ENCODE data around the gene MYO7A. TPM values are rescaled to one million over a fixed set of nuclear protein-coding genes. Genes with fewer than 3 reads are reported as not detected.

MYO7A gene
- total RNA-seq, 2 experiments from 2014 or later, result 0.23 to 0.28 TPM

DNA sequence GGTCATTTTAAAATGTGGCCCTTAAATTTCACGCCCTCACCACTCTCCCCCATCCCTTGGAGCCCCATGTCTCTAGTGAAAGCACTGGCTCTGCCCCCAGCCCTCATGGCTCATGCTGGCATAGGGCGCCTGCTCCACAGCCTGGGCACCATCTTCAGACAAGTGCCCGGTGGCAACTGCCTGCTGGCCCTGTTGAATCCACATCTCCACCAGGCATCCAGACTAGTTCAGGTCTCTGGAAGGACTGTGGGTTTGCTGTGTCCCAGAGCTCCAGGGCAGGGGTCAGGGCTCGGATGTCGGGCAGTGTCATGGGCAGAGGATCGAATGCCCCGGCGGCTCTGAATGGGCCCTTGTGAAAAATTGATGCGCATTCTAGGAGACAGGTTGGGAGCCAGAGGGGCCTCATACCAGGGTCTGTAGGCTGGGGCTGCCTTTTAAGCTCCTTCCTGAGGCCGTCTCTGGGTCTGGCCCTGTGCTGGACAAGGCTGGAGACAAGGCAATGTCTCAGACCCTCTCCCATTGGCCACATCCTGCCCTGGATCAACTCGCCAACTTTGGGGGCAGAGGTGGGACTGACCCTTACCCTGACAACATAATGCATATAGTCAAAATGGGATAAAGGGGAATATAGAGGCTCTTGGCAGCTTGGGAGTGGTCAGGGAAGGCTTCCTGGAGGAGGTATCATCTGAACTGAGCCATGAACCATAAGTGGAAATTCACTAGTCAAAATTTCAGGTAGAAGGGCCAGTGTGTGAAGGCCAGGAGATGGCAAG, 1.2 kb downstream of the MYO7A start:
- H3K27ac Mint-ChIP-seq, result no peak overlapping the region
- peaks cover 4% of the 10 kb centered on the region for H3K36me3 Mint-ChIP-seq
- H3K4me3 Mint-ChIP-seq, result no peak overlapping the region
- DNase-seq (no peak), ATAC-seq (no peak)
- H3K27me3 Mint-ChIP-seq, result peaks cover 20% of the 10 kb centered on the region
- H3K4me1 Mint-ChIP-seq, result peaks cover 3% of the 10 kb centered on the region
- H3K9me3 Mint-ChIP-seq (ENCODE audit: low read depth), result no peaks in the 10 kb centered on the region
- CTCF ChIA-PET, result interaction anchor here (0.6 to 5.3 kb wide), 5 partner anchors 12 to 419 kb away, joined by 3 to 162 read pairs (median 19); no protein-coding TSS in a partner anchor

DNA sequence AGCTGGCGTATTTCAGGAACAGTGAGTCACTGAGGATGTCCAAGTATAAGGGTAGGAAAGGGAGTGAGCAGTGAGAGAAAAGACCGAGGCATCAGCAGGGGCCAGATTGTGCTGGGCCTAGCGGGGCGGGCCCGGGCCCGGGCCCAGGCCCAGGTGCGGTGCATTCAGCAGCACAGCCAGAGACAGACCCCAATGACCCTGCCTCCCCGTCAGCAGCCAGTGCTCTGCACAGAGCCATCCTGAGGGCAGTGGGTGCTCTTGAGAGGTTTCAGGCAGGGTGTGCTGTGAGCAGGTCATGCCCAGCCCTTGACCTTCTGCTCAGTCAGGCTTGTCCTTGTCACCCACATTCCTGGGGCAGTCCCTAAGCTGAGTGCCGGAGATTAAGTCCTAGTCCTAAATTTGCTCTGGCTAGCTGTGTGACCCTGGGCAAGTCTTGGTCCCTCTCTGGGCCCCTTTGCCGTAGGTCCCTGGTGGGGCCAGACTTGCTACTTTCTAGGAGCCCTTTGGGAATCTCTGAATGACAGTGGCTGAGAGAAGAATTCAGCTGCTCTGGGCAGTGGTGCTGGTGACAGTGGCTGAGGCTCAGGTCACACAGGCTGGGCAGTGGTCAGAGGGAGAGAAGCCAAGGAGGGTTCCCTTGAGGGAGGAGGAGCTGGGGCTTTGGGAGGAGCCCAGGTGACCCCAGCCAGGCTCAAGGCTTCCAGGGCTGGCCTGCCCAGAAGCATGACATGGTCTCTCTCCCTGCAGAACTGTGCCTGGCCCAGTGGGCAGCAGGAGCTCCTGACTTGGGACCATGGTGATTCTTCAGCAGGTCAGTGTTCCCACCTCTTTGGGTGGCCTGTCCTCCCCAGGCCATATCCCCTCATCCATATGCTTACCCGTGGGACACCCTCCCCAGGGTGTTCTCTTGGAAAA, 2.1 kb downstream of the MYO7A start:
- no peaks in the 10 kb centered on the region for H3K9me3 Mint-ChIP-seq (ENCODE audit: low read depth)
- CTCF ChIA-PET, result interaction anchor here (0.6 to 5.3 kb wide), 4 partner anchors 11 to 418 kb away, joined by 3 to 162 read pairs (median 24); no protein-coding TSS in a partner anchor
- H3K4me3 Mint-ChIP-seq, result no peak overlapping the region
- DNase-seq, result no peak
- H3K36me3 Mint-ChIP-seq, result peaks cover 4% of the 10 kb centered on the region
- peaks cover 20% of the 10 kb centered on the region for H3K27me3 Mint-ChIP-seq
- H3K27ac Mint-ChIP-seq, result no peak overlapping the region
- no peak for ATAC-seq
- H3K4me1 Mint-ChIP-seq, result peaks cover 5% of the 10 kb centered on the region

DNA sequence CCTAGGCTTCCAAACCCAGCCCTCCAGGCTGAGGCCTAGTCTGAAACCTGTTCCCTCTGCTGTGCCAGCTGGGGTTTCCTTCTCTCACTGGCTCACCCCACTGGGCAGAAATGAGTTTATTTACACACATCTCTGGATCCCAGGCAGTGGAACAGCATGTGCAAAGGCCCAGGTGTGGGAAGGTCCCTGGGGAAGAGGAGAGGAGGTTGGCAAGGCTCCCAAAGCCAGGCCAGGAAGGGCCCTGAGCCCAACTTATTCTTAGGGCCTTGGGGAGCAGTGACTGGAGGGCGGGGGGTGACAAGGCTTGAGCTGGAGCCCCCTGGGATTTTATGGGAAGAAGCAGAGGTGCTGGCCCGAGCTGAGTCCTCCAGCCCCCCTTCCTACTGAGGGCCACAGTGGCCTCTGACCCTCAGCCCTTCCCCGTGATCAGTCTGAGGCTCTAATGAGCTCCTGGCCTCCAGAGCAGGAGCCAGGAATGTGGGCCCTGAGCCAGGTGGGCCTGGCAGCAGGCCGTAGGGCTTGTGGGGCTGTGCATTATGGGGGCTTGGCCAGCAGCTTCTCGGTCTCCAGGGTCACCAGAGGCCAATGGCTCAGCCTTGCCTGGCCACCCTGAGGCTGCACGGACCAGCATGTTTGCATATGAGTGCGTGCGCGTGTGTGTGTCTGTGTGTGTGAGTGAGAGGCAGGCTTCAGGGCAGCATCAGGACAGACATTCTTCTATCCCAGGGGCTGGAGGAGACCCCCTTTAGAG, 2.9 kb downstream of the MYO7A start:
- peaks cover 4% of the 10 kb centered on the region for H3K36me3 Mint-ChIP-seq
- DNase-seq (no peak), ATAC-seq (no peak)
- no peaks in the 10 kb centered on the region for H3K9me3 Mint-ChIP-seq (ENCODE audit: low read depth)
- H3K27me3 Mint-ChIP-seq, result peaks cover 22% of the 10 kb centered on the region
- H3K4me3 Mint-ChIP-seq, result no peak overlapping the region
- CTCF ChIA-PET, result interaction anchor here (0.5 to 5.3 kb wide), 4 partner anchors 25 to 417 kb away, joined by 3 to 162 read pairs (median 3); no protein-coding TSS in a partner anchor
- H3K4me1 Mint-ChIP-seq, result peaks cover 13% of the 10 kb centered on the region
- no peak overlapping the region for H3K27ac Mint-ChIP-seq

GRCh38 chr11:77131560-77131959, 3.5 kb downstream of the MYO7A start:
- CTCF ChIA-PET, result interaction anchor here (0.5 to 1.8 kb wide), 3 partner anchors 24 to 183 kb away, joined by 3 to 7 read pairs (median 3); no protein-coding TSS in a partner anchor
- DNase-seq, result no peak
- no peak overlapping the region for H3K4me3 Mint-ChIP-seq
- H3K9me3 Mint-ChIP-seq (ENCODE audit: low read depth), result no peaks in the 10 kb centered on the region
- peaks cover 4% of the 10 kb centered on the region for H3K36me3 Mint-ChIP-seq
- H3K4me1 Mint-ChIP-seq, result peaks cover 19% of the 10 kb centered on the region
- H3K27ac Mint-ChIP-seq, result no peak overlapping the region
- peaks cover 24% of the 10 kb centered on the region for H3K27me3 Mint-ChIP-seq
- ATAC-seq, result no peak

GRCh38 chr11:77135069-77135468, 7.0 kb downstream of the MYO7A start:
- H3K4me1 Mint-ChIP-seq, result peaks cover 24% of the 10 kb centered on the region
- DNase-seq (no peak), ATAC-seq (no peak)
- H3K4me3 Mint-ChIP-seq, result no peak overlapping the region
- CTCF ChIA-PET, result no interaction called here
- no peak overlapping the region for H3K27ac Mint-ChIP-seq
- peaks cover 4% of the 10 kb centered on the region for H3K36me3 Mint-ChIP-seq
- no peaks in the 10 kb centered on the region for H3K9me3 Mint-ChIP-seq (ENCODE audit: low read depth)
- H3K27me3 Mint-ChIP-seq, result peaks cover 39% of the 10 kb centered on the region

DNA sequence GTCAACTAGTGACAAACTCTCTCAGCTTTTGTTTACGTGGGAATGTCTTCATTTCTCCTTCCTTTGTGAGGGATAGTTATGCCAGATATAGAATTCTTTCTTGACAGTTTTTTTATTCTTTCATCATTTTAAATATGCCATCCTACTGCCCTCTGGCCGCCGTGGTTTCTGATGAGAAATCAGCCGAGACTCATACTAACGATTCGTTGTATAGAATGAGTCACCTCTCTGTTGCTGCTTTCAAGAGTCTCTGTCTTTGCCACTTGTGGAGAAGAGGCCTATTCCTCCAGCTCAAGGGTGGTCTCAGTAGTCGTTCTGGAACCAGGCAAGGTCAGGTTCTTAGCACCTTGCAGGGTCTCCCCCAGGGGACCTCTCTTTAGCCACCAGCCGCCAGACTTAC, 8.0 kb downstream of the MYO7A start:
- Mint-ChIP-seq H3K4me1 (peaks cover 24% of the 10 kb centered on the region), H3K9me3 (ENCODE audit: low read depth) (no peaks in the 10 kb centered on the region), H3K36me3 (peaks cover 4% of the 10 kb centered on the region), H3K27me3 (peaks cover 40% of the 10 kb centered on the region), H3K4me3 (no peak overlapping the region), H3K27ac (no peak overlapping the region)
- DNase-seq, result no peak
- CTCF ChIA-PET, result interaction anchor here (1.2 to 2.7 kb wide), 4 partner anchors 9 to 88 kb away, joined by 3 to 18 read pairs (median 6); partner anchors contain the start of gene MYO7A
- peak; percentile 64 for ATAC-seq

GRCh38 chr11:77136784-77137420, 8.9 kb downstream of the MYO7A start:
- H3K27ac Mint-ChIP-seq, result no peak overlapping the region
- H3K9me3 Mint-ChIP-seq (ENCODE audit: low read depth), result no peaks in the 10 kb centered on the region
- no peak overlapping the region for H3K4me3 Mint-ChIP-seq
- CTCF ChIA-PET, result interaction anchor here (1.2 to 2.7 kb wide), 4 partner anchors 10 to 89 kb away, joined by 3 to 18 read pairs (median 6); partner anchors contain the start of gene MYO7A
- peaks cover 44% of the 10 kb centered on the region for H3K27me3 Mint-ChIP-seq
- DNase-seq (no peak), ATAC-seq (no peak)
- peaks cover 30% of the 10 kb centered on the region for H3K4me1 Mint-ChIP-seq
- peaks cover 4% of the 10 kb centered on the region for H3K36me3 Mint-ChIP-seq

GRCh38 chr11:77137421-77137820, 9.4 kb downstream of the MYO7A start:
- H3K27ac Mint-ChIP-seq, result no peak overlapping the region
- no peak for DNase-seq
- CTCF ChIA-PET, result interaction anchor here (1.2 to 2.7 kb wide), 4 partner anchors 10 to 90 kb away, joined by 3 to 18 read pairs (median 6); partner anchors contain the start of gene MYO7A
- peaks cover 46% of the 10 kb centered on the region for H3K27me3 Mint-ChIP-seq
- H3K4me3 Mint-ChIP-seq, result no peak overlapping the region
- ATAC-seq, result no peak
- H3K9me3 Mint-ChIP-seq (ENCODE audit: low read depth), result no peaks in the 10 kb centered on the region
- peaks cover 35% of the 10 kb centered on the region for H3K4me1 Mint-ChIP-seq
- peaks cover 4% of the 10 kb centered on the region for H3K36me3 Mint-ChIP-seq

- Mint-ChIP-seq H3K27ac (no peak overlapping the region), H3K9me3 (ENCODE audit: low read depth) (no peaks in the 10 kb centered on the region), H3K4me1 (peaks cover 43% of the 10 kb centered on the region), H3K36me3 (peaks cover 4% of the 10 kb centered on the region), H3K4me3 (no peak overlapping the region), H3K27me3 (peaks cover 48% of the 10 kb centered on the region)
- DNase-seq (no peak), ATAC-seq (no peak)
- CTCF ChIA-PET, result interaction anchor here (2.7 kb wide), 1 partner anchor 11 kb away, joined by 18 read pairs; the partner anchor contains the start of gene MYO7A
Measured at GRCh38 chr11:77138106-77138649, 10.1 kb downstream of the MYO7A start.

GRCh38 chr11:77139201-77139600, 11.2 kb downstream of the MYO7A start:
- DNase-seq (no peak), ATAC-seq (no peak)
- Mint-ChIP-seq H3K27ac (no peak overlapping the region), H3K27me3 (peaks cover 49% of the 10 kb centered on the region), H3K4me3 (no peak overlapping the region), H3K36me3 (no peaks in the 10 kb centered on the region), H3K9me3 (ENCODE audit: low read depth) (no peaks in the 10 kb centered on the region), H3K4me1 (peaks cover 44% of the 10 kb centered on the region)
- CTCF ChIA-PET, result interaction anchor here (4.9 kb wide), 1 partner anchor 11 kb away, joined by 44 read pairs; the partner anchor contains the start of gene MYO7A

DNA sequence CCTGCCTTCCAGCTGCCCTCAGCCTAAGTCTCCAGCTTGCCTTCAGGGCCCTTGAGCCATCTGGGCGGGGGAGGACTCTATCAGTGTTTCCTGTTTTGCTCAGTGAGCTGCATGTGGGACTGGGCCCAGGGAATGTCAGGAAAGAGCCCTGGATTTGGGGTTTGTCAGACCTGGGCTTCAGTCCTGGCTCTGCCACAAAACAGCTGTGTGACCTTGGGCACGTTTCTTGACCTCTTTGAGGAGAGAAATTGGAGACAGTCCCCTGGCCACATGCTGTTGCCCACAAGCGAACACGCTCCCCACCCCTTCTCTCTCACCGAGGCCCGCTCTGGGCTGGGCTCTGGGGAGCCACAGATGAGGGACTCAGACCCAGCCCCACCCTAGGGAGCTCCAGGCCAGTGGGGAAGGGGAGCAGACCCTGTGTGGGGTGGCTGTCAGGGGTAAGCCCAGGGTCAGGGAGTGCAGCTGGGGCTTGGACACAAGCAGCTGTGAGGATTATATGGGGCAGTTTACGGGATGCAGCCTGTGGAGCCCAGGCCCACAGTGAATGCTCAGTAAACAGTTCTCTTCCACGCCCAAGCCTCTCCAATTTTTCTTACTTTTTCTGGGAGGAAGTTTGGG, 12.3 kb downstream of the MYO7A start:
- Mint-ChIP-seq H3K27me3 (peaks cover 56% of the 10 kb centered on the region), H3K27ac (no peak overlapping the region), H3K4me3 (no peak overlapping the region), H3K4me1 (peaks cover 40% of the 10 kb centered on the region), H3K9me3 (ENCODE audit: low read depth) (no peaks in the 10 kb centered on the region), H3K36me3 (no peaks in the 10 kb centered on the region)
- DNase-seq (no peak), ATAC-seq (no peak)
- CTCF ChIA-PET, result interaction anchor here (4.9 kb wide), 1 partner anchor 12 kb away, joined by 44 read pairs; the partner anchor contains the start of gene MYO7A
